Measurements from ENCODE around the gene INTS15. TPM values are rescaled to one million over a fixed set of nuclear protein-coding genes. Genes with fewer than 3 reads are reported as not detected.

The INTS15 gene
- 39.6 TPM for total RNA-seq (ENCODE audit: unreplicated experiment)
- long read RNA-seq, transcript C7orf26-201 (6 exons, 2,182 nt) = major isoform, 6 of 10 reads
- long read RNA-seq, partial matches to known transcripts = 0 of 10 reads
- long read RNA-seq, other reads (novel, unspliced or antisense) = 4 of 10 reads

GRCh38 chr7:6589829-6590644 is at the start of gene INTS15:
INTS15 (plus strand) TSS chr7:6590021; CDS start chr7:6590284, 263 bp downstream.
- H3K36me3 Mint-ChIP-seq (ENCODE audit: low read depth, unreplicated experiment) = peaks cover 31% of the 10 kb centered on the region
- peaks cover 13% of the 10 kb centered on the region for H3K4me1 Mint-ChIP-seq (ENCODE audit: unreplicated experiment)
- peak; percentile 90 for DNase-seq (ENCODE audit: low spot score)
- no peaks in the 10 kb centered on the region for H3K9me3 Mint-ChIP-seq (ENCODE audit: unreplicated experiment)
- TF ChIP-seq CTCF (IDR thresholded peaks at IDR 0.05; ENCODE audit: unreplicated experiment) = peak; percentile 88
- H3K4me3 Mint-ChIP-seq (ENCODE audit: unreplicated experiment) = peak within 1 kb of the TSS; percentile 94
- peaks cover 14% of the 10 kb centered on the region for H3K27me3 Mint-ChIP-seq (ENCODE audit: unreplicated experiment)
- peak within 1 kb of the TSS; percentile 90 for H3K27ac Mint-ChIP-seq (ENCODE audit: unreplicated experiment)

- no peak overlapping the region for H3K4me3 Mint-ChIP-seq (ENCODE audit: unreplicated experiment)
- H3K4me1 Mint-ChIP-seq (ENCODE audit: unreplicated experiment) = no peaks in the 10 kb centered on the region
- H3K36me3 Mint-ChIP-seq (ENCODE audit: low read depth, unreplicated experiment) = no peaks in the 10 kb centered on the region
- peaks cover 3% of the 10 kb centered on the region for H3K27me3 Mint-ChIP-seq (ENCODE audit: unreplicated experiment)
- TF ChIP-seq CTCF (IDR thresholded peaks at IDR 0.05; ENCODE audit: unreplicated experiment) = no peak
- DNase-seq (ENCODE audit: low spot score) = no peak
- H3K9me3 Mint-ChIP-seq (ENCODE audit: unreplicated experiment) = no peaks in the 10 kb centered on the region
- no peak overlapping the region for H3K27ac Mint-ChIP-seq (ENCODE audit: unreplicated experiment)
Observed at GRCh38 chr7:6542368-6542767, 47.5 kb upstream of the INTS15 start.

GRCh38 chr7:6545398-6546126 is 44.3 kb upstream of the INTS15 start:
- H3K27ac Mint-ChIP-seq (ENCODE audit: unreplicated experiment) = no peak overlapping the region
- H3K4me3 Mint-ChIP-seq (ENCODE audit: unreplicated experiment) = no peak overlapping the region
- no peaks in the 10 kb centered on the region for H3K4me1 Mint-ChIP-seq (ENCODE audit: unreplicated experiment)
- no peak for DNase-seq (ENCODE audit: low spot score)
- H3K36me3 Mint-ChIP-seq (ENCODE audit: low read depth, unreplicated experiment) = no peaks in the 10 kb centered on the region
- H3K9me3 Mint-ChIP-seq (ENCODE audit: unreplicated experiment) = no peaks in the 10 kb centered on the region
- peaks cover 4% of the 10 kb centered on the region for H3K27me3 Mint-ChIP-seq (ENCODE audit: unreplicated experiment)
- TF ChIP-seq CTCF (IDR thresholded peaks at IDR 0.05; ENCODE audit: unreplicated experiment) = no peak

- H3K4me3 Mint-ChIP-seq (ENCODE audit: unreplicated experiment) = no peak overlapping the region
- no peaks in the 10 kb centered on the region for H3K9me3 Mint-ChIP-seq (ENCODE audit: unreplicated experiment)
- no peak for TF ChIP-seq CTCF (IDR thresholded peaks at IDR 0.05; ENCODE audit: unreplicated experiment)
- H3K4me1 Mint-ChIP-seq (ENCODE audit: unreplicated experiment) = no peaks in the 10 kb centered on the region
- no peak for DNase-seq (ENCODE audit: low spot score)
- no peaks in the 10 kb centered on the region for H3K36me3 Mint-ChIP-seq (ENCODE audit: low read depth, unreplicated experiment)
- peaks cover 4% of the 10 kb centered on the region for H3K27me3 Mint-ChIP-seq (ENCODE audit: unreplicated experiment)
- H3K27ac Mint-ChIP-seq (ENCODE audit: unreplicated experiment) = no peak overlapping the region
Observed at GRCh38 chr7:6546498-6547251, 43.1 kb upstream of the INTS15 start.
